ENCODE data around the gene PORCN.

DNA sequence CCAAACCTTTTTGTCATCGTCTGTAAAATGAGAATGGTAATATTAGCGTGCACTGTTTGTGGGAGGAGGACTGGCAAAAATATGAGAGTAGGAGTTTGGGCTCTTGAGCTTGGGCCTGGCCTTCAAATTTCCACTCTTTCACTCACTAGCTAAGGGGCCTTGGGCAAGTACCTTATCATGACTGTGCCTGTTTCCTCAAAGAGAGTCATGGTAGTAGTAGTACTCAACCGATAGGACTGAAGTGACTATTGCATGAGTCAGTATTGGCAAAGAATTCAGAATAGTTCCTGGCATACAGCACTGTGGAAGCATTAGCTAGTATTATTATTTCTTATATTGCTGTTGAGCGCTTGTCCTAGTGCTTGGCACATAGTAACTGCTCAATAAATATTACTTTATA, 49.5 kb downstream of the PORCN start:
- TF ChIP-seq, protein P1, sequence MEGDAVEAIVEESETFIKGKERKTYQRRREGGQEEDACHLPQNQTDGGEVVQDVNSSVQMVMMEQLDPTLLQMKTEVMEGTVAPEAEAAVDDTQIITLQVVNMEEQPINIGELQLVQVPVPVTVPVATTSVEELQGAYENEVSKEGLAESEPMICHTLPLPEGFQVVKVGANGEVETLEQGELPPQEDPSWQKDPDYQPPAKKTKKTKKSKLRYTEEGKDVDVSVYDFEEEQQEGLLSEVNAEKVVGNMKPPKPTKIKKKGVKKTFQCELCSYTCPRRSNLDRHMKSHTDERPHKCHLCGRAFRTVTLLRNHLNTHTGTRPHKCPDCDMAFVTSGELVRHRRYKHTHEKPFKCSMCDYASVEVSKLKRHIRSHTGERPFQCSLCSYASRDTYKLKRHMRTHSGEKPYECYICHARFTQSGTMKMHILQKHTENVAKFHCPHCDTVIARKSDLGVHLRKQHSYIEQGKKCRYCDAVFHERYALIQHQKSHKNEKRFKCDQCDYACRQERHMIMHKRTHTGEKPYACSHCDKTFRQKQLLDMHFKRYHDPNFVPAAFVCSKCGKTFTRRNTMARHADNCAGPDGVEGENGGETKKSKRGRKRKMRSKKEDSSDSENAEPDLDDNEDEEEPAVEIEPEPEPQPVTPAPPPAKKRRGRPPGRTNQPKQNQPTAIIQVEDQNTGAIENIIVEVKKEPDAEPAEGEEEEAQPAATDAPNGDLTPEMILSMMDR (IDR thresholded peaks at IDR 0.05; ENCODE audit: insufficient read depth, low read depth, low read length), result no peak
- no peak for TF ChIP-seq EZH2 (IDR thresholded peaks at IDR 0.05; ENCODE audit: insufficient read depth, low read length)
